NCI-H187 treated with DMSO at 0.1 percent for 48 hours (cell line): ENCODE data around the gene B3GNT5.

Source experiments
- DNase-seq: peaks from one replicate; lab custom pipeline; 2025; lab: John Stamatoyannopoulos, UW

Gene B3GNT5

GRCh38 chr3:183265834-183266417 lies 12.9 kb downstream of the B3GNT5 start:
- no peak for DNase-seq

DNA sequence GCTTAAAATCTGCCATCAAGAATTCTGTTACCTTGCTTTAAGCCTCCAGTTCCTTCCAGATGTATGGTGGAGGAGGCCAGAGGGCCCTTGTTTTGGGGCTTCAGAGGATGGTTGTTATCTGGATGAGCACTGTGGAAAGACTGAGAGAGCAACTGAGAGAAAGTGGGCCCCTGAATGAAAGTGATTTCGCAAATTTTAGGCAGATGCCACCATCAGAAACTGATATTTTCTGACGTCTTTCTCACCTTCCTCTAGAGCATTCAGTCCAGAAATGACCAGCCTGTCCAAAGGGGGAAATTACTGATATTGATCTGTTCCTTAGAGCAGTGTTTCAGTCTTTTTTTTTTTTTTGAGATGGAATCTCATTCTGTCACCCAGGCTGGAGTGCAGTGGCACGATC lies 13.4 kb downstream of the B3GNT5 start:
- no peak for DNase-seq

GRCh38 chr3:183267140-183267539 lies 14.1 kb downstream of the B3GNT5 start:
- DNase-seq, result no peak

DNA sequence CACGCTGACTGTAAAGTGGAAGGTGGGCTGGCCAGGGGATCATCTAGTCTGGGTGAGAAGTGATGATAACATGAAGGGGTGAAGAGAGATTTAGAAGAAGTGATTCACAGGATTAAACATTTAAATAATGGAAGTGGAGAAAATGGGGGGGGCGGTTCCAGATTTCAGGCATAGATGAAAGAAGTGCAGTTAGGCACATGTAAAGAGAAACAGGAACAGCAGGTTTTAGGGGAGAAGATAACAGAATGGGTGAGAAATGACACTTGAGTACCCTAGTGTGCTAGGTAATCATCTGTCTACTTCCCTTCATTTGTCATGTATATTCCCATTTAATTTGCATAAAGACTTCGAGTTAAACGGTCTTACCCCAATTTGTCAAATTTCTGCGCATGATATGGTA lies 15.3 kb downstream of the B3GNT5 start:
- DNase-seq, result no peak

- DNase-seq, result no peak
These were observed 16.3 kb downstream of the B3GNT5 start for GRCh38 chr3:183269345-183269744.

DNA sequence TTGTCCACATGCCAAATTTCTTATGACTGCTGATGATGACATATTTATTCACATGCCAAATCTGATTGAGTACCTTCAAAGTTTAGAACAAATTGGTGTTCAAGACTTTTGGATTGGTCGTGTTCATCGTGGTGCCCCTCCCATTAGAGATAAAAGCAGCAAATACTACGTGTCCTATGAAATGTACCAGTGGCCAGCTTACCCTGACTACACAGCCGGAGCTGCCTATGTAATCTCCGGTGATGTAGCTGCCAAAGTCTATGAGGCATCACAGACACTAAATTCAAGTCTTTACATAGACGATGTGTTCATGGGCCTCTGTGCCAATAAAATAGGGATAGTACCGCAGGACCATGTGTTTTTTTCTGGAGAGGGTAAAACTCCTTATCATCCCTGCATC lies 17.3 kb downstream of the B3GNT5 start:
- no peak for DNase-seq

GRCh38 chr3:183272142-183272541 lies 19.1 kb downstream of the B3GNT5 start:
- no peak for DNase-seq

- no peak for DNase-seq
These were observed 19.7 kb downstream of the B3GNT5 start for GRCh38 chr3:183272791-183273190.

- no peak for DNase-seq
These were observed 21.6 kb downstream of the B3GNT5 start for GRCh38 chr3:183274609-183275008.

DNA sequence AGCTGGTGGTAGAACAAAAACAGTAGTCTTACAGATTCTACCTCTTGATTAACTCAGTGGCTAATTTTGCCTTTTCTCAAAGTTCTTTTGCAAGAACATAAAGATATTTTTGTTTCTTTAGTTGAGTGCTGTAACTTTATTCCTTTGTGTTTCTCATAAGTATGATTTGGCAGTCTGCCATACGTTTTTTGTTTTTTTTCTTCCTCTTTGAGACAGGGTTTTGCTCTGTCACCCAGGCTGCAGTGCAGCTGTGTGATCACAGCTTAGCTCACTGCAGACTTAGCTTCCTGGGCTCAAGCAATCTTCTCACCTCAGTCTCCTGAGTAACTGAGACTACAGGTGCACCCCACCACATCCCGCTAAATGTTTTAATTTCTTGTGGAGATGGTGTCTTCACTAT lies 22.4 kb downstream of the B3GNT5 start:
- no peak for DNase-seq

DNA sequence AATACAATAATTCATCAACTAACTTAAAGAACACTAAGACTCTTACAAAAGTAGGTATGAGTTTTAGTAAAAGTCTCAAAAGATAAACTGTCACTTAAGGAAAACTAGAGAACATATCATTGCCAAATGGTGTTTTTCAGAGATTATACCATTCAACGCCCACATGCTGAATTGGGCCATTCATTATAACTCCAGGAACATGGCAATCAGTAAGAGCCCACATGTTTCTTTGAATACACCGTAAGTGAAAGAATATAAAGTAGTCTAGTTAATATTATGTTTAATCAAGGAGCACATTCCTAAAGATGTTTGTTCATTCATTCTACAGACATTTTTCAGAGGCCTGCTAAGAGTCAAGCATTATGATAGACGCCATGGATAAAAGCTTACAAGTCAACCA lies 22.9 kb downstream of the B3GNT5 start:
- no peak for DNase-seq

DNA sequence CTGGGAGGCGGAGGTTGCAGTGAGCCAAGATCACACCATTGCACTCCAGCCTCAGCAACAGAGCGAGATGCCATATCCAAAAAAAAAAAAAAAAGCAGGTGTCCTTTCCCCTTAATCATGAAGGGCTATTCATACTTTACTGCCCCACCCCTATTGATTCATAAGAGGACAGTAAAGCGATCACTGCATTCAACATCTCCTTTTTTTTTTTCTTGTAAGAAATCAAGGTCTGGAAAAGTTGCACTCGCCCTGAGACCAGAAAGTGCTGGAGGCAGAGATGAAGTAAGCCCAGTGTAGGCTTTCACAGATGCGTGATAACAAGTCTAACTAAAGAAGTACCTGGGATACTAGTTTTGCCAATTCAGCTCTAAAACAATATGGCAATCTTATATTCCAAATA lies 24.2 kb downstream of the B3GNT5 start:
- DNase-seq, result no peak

DNA sequence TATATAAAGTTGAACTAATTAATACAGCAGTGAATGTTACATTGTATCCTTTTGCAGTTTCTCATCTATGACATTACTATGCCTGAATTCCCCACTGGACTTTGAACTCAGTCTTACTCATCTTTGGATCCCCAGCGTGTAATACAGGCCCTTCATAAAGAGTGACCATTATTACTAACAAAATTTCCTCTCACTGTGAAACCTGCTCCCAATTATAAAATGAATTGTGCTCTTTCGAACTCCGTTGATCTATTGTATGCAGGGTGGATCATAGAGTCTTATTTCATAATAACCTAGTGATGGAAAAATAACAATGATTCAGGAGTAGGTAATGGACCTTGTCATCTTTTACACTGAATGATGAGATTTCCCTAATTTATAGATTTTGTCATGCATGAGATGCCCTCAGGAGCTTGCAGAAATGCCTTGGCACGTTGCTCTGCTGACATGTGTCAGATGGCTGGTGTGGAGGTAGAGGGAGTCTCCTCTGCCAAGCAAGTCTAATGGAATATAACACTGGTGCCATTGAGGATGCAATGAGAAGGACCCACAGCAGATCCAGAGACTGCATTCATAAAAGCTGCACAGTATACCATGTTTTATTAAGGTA lies 25.5 kb downstream of the B3GNT5 start:
- peak; percentile 26 for DNase-seq

- DNase-seq, result no peak
These were observed 26.3 kb downstream of the B3GNT5 start for GRCh38 chr3:183279371-183279770.

GRCh38 chr3:183281126-183281797 lies 28.2 kb downstream of the B3GNT5 start:
- peak; percentile 19 for DNase-seq

DNA sequence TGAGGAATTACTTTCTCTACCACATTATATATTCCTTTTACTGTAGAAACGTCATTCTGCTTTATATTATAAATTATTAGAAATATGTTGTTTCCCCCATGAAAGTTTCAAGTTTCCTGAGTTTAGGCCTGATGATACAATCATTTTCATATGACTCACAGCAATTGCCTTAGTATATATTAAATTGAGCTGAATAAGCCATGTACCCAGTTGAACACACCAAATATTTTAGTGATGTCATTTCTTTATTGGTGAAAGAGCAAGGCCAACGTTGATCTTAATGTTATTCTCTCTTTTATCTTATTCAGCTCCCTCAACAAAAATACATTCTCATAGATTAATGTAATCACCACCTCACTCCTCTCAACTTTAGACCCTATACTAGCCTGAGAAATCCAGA lies 30.8 kb downstream of the B3GNT5 start:
- DNase-seq, result no peak

DNA sequence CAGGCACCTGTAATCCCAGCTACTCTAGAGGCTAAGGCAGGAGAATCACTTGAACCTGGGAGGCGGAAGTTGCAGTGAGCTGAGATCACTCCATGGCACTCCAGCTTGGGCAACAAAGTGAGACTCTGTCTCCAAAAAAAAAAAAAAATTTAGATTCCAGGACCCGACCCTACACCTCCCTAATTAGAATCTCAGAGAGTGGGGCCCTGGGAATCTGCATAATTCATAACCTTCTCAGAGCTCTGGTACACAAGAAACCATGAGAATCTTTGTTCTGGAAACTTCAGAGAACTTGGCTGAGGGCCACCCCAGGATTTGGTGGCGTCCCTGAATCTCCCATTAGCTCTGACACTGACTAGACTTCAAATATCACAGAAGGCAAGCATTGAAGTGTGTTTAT lies 31.5 kb downstream of the B3GNT5 start:
- DNase-seq, result no peak

- no peak for DNase-seq
These were observed 32.3 kb downstream of the B3GNT5 start for GRCh38 chr3:183285318-183285717.

GRCh38 chr3:183285828-183286457 lies 32.9 kb downstream of the B3GNT5 start:
- DNase-seq, result no peak

- DNase-seq, result no peak
These were observed 34.4 kb downstream of the B3GNT5 start for GRCh38 chr3:183287301-183287971.

DNA sequence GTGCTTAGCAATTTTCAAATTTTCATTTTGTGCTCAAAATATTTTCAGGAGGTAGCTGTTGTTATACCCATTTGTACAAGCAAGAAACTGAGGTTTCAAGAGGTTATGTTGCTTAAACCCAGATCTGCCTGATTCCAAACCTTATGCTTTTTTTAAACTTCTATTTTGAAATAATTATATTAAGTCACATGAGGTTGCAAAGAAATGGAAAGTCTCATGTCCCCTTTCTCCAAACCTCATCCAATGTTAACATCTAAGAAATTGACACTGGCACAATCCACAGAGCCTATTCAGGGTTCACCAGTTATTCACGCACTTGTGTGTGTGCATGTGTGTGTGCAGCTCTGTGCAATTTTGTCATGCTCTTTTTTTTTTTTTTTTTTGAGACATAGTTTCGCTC lies 35.1 kb downstream of the B3GNT5 start:
- no peak for DNase-seq

- no peak for DNase-seq
These were observed 37.2 kb downstream of the B3GNT5 start for GRCh38 chr3:183290216-183290615.
